ENCODE results near the gene FAM3C.

The FAM3C gene

GRCh38 chr7:121341933-121342332 is 54.2 kb downstream of the FAM3C start:
- no peak for TF ChIP-seq ARNTL (CRISPR knock-in tag; IDR thresholded peaks at IDR 0.05; ENCODE audit: borderline replicate concordance, low read depth)
- no peak for TF ChIP-seq ISL1 (CRISPR knock-in tag; IDR thresholded peaks at IDR 0.05)
- no peak for TF ChIP-seq ZNF8 (CRISPR knock-in tag; IDR thresholded peaks at IDR 0.05)
- no peak for TF ChIP-seq ESRRG (CRISPR knock-in tag; IDR thresholded peaks at IDR 0.05)
- ATAC-seq: no peak

DNA sequence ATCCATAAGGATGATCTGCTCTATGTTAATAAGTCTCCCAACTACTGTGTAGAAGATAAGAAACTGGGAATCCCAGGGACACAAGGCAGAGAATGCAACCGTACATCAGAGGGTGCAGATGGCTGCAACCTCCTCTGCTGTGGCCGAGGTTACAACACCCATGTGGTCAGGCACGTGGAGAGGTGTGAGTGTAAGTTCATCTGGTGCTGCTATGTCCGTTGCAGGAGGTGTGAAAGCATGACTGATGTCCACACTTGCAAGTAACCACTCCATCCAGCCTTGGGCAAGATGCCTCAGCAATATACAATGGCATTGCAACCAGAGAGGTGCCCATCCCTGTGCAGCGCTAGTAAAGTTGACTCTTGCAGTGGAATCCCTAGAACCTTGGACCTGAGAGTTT is 57.0 kb downstream of the FAM3C start:
- no peak for TF ChIP-seq ZFP30 (CRISPR knock-in tag; IDR thresholded peaks at IDR 0.05)
- no peak for TF ChIP-seq ZC3H10 (CRISPR knock-in tag; IDR thresholded peaks at IDR 0.05)
- no peak for TF ChIP-seq PATZ1 (CRISPR knock-in tag; IDR thresholded peaks at IDR 0.05; ENCODE audit: borderline replicate concordance)
- TF ChIP-seq GLIS3 (CRISPR knock-in tag; IDR thresholded peaks at IDR 0.05): no peak
- no peak for TF ChIP-seq ZFP3 (CRISPR knock-in tag; IDR thresholded peaks at IDR 0.05)
- no peak for TF ChIP-seq SNAI2 (CRISPR knock-in tag; IDR thresholded peaks at IDR 0.05)
- no peak for TF ChIP-seq ZNF565 (CRISPR knock-in tag; conservative IDR thresholded peaks at IDR 0.05; ENCODE audit: low read depth)
- no peak for TF ChIP-seq OSR1 (CRISPR knock-in tag; IDR thresholded peaks at IDR 0.05)
- TF ChIP-seq ESRRG (CRISPR knock-in tag; IDR thresholded peaks at IDR 0.05): no peak
- no peak for TF ChIP-seq ISL1 (CRISPR knock-in tag; IDR thresholded peaks at IDR 0.05)
- TF ChIP-seq, protein P1, sequence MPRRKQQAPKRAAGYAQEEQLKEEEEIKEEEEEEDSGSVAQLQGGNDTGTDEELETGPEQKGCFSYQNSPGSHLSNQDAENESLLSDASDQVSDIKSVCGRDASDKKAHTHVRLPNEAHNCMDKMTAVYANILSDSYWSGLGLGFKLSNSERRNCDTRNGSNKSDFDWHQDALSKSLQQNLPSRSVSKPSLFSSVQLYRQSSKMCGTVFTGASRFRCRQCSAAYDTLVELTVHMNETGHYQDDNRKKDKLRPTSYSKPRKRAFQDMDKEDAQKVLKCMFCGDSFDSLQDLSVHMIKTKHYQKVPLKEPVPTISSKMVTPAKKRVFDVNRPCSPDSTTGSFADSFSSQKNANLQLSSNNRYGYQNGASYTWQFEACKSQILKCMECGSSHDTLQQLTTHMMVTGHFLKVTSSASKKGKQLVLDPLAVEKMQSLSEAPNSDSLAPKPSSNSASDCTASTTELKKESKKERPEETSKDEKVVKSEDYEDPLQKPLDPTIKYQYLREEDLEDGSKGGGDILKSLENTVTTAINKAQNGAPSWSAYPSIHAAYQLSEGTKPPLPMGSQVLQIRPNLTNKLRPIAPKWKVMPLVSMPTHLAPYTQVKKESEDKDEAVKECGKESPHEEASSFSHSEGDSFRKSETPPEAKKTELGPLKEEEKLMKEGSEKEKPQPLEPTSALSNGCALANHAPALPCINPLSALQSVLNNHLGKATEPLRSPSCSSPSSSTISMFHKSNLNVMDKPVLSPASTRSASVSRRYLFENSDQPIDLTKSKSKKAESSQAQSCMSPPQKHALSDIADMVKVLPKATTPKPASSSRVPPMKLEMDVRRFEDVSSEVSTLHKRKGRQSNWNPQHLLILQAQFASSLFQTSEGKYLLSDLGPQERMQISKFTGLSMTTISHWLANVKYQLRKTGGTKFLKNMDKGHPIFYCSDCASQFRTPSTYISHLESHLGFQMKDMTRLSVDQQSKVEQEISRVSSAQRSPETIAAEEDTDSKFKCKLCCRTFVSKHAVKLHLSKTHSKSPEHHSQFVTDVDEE (CRISPR knock-in tag; IDR thresholded peaks at IDR 0.05): no peak
- no peak for TF ChIP-seq PPARA (CRISPR knock-in tag; IDR thresholded peaks at IDR 0.05; ENCODE audit: borderline replicate concordance)
- no peak for TF ChIP-seq ARNTL (CRISPR knock-in tag; IDR thresholded peaks at IDR 0.05; ENCODE audit: borderline replicate concordance, low read depth)
- TF ChIP-seq BACH2 (CRISPR knock-in tag; IDR thresholded peaks at IDR 0.05; ENCODE audit: borderline replicate concordance): no peak
- no peak for TF ChIP-seq POU6F1 (CRISPR knock-in tag; IDR thresholded peaks at IDR 0.05; ENCODE audit: borderline replicate concordance, low read depth)
- TF ChIP-seq, protein P2, sequence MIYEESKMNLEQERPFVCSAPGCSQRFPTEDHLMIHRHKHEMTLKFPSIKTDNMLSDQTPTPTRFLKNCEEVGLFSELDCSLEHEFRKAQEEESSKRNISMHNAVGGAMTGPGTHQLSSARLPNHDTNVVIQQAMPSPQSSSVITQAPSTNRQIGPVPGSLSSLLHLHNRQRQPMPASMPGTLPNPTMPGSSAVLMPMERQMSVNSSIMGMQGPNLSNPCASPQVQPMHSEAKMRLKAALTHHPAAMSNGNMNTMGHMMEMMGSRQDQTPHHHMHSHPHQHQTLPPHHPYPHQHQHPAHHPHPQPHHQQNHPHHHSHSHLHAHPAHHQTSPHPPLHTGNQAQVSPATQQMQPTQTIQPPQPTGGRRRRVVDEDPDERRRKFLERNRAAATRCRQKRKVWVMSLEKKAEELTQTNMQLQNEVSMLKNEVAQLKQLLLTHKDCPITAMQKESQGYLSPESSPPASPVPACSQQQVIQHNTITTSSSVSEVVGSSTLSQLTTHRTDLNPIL (CRISPR knock-in tag; IDR thresholded peaks at IDR 0.05; ENCODE audit: low read depth): no peak
- TF ChIP-seq CSDC2 (CRISPR knock-in tag; IDR thresholded peaks at IDR 0.05): no peak
- ATAC-seq: no peak

- ATAC-seq: peak; percentile 74
- TF ChIP-seq ESRRG (CRISPR knock-in tag; IDR thresholded peaks at IDR 0.05) (no peak), PATZ1 (CRISPR knock-in tag; IDR thresholded peaks at IDR 0.05; ENCODE audit: borderline replicate concordance) (no peak), ARNTL (CRISPR knock-in tag; IDR thresholded peaks at IDR 0.05; ENCODE audit: borderline replicate concordance, low read depth) (no peak), ZFP3 (CRISPR knock-in tag; IDR thresholded peaks at IDR 0.05) (no peak), POU6F1 (CRISPR knock-in tag; IDR thresholded peaks at IDR 0.05; ENCODE audit: borderline replicate concordance, low read depth) (no peak), SNAI2 (CRISPR knock-in tag; IDR thresholded peaks at IDR 0.05) (no peak), PPARA (CRISPR knock-in tag; IDR thresholded peaks at IDR 0.05; ENCODE audit: borderline replicate concordance) (no peak), TOX (CRISPR knock-in tag; IDR thresholded peaks at IDR 0.05; ENCODE audit: borderline replicate concordance) (no peak), ZNF565 (CRISPR knock-in tag; conservative IDR thresholded peaks at IDR 0.05; ENCODE audit: low read depth) (no peak)
- TF ChIP-seq, protein P1 (CRISPR knock-in tag; IDR thresholded peaks at IDR 0.05): no peak
- TF ChIP-seq, protein P2 (CRISPR knock-in tag; IDR thresholded peaks at IDR 0.05; ENCODE audit: low read depth): no peak
These were observed 58.7 kb downstream of the FAM3C start for GRCh38 chr7:121337398-121337797.

Data from SK-N-SH treated with all-trans-retinoic acid at 6 μM for 48 hours (cell line).